Stimulated activated CD4-positive, alpha-beta T cell treated with anti-CD3 and anti-CD28 coated beads, Interleukin-4, amount 100 ng/mL, for 1 hour (primary cell): Measurements from ENCODE around the gene PDE4DIP.
A peak's percentile ranks its signal among the peaks of the same experiment; 100 is the strongest.
"Not testable (repeated sequence)": the region's sequence is repeated elsewhere in the genome, so short reads cannot be mapped to it uniquely, and the experiment has no call there.

ENCODE experiments used
- DNase-seq: peaks from one replicate; pipeline ENCODE4 v3.0.0-alpha.2; 2020

The PDE4DIP gene

GRCh38 chr1:148923798-148924197, 79.6 kb downstream of the PDE4DIP start:
- DNase-seq, result not testable (repeated sequence)

GRCh38 chr1:148927645-148928044, 83.4 kb downstream of the PDE4DIP start:
- not testable (repeated sequence) for DNase-seq

GRCh38 chr1:148929253-148929652, 85.0 kb downstream of the PDE4DIP start:
- DNase-seq, result not testable (repeated sequence)

DNA sequence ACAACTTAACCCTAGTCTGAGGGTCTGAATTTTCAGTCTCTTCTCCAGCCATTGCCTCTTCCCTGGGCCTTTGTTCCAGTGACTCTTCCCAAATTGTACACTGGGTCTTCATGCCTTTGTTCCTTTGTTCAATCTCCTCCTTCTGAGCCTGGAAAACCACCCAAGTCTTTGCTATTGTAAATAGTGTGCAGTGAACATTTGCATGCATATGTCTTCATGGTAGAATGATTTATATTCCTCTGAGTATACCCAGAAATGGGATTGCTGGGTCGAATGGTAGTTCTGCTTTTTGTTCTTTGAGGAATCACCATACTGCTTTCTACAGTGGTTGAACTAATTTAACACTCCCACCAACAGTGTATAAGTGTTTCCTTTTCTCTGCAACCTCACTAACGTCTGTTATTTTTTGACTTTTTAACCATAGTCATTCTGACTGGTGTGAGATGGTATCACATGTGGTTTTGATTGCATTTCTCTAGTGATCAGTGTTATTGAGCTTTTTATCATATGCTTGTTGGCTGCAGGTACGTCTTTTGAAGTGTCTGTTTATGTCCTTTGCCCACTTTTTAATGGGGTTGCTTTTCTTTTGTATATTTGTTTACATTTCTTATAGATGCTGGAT, 91.3 kb downstream of the PDE4DIP start:
- DNase-seq, result not testable (repeated sequence)

- not testable (repeated sequence) for DNase-seq
Observed at GRCh38 chr1:148942906-148943305, 98.7 kb downstream of the PDE4DIP start.

- not testable (repeated sequence) for DNase-seq
Observed at GRCh38 chr1:148945130-148945529, 100.9 kb downstream of the PDE4DIP start.

DNA sequence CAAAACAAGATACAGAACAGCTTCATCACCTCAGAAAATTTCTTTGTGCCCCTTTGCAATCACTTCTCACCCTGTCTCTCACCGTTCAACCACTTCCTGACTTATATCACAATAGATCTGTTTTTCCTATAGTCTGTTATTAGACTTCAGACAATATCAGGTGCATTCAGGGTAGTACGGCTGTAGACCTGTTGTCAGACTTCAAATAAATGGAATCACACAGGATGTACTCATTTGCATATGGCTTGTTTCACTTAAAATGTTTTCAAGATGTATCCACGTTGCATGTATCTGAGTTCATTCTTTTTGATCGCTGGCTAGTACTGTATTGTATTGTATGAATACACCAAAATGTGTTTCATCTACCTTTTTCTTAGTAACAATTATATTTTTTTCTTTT, 104.5 kb downstream of the PDE4DIP start:
- DNase-seq, result not testable (repeated sequence)

DNA sequence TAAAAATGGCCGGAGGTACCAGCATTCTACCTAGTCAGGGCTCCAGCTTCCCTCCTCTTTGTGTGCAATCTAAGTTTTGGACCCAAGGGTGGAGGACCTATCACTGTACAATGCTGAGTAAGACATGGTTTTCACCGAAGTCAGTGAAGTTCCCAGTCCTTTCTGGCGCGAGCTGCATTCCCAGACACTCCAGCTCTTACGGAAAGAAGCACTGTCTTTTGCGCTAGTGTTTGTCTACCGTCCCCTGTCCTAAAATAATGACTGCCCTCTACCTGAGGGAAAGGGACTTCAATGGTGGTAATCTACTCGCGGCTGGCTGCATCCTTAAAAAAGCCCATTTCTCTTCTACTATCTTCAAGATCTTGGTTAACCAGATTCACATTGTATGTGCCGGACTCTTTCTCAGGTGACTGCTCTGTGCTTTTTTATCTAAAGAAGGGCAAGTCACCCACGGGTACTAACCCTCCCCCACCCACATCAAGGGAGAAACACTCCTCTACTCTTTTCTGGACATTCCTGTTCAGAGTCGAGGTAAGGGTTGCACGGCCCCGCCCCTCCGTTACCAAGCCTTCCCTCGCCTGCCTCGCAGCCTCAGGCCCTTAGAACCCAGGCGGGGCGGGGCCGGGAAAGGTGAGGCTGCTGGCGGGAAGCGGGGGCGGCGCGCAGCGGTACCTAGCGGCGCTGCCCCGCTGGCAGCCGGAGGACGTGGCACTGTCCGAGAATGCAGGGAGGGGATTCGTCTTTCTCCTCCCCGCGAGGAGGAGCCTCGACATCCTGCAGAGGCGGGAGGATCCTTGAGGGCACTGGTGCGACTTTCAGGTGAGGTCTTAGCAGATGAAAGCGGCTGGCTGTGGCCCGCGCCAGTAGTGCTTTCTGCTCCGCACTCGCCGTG, 107.4 kb downstream of the PDE4DIP start:
- peak; percentile 63 for DNase-seq

- peak; percentile 72 for DNase-seq
Observed at GRCh38 chr1:148952253-148952937, 108.2 kb downstream of the PDE4DIP start.

GRCh38 chr1:148952938-148953616, 108.8 kb downstream of the PDE4DIP start:
- DNase-seq, result not testable (repeated sequence)

GRCh38 chr1:148953730-148954129, 109.5 kb downstream of the PDE4DIP start:
- not testable (repeated sequence) for DNase-seq

DNA sequence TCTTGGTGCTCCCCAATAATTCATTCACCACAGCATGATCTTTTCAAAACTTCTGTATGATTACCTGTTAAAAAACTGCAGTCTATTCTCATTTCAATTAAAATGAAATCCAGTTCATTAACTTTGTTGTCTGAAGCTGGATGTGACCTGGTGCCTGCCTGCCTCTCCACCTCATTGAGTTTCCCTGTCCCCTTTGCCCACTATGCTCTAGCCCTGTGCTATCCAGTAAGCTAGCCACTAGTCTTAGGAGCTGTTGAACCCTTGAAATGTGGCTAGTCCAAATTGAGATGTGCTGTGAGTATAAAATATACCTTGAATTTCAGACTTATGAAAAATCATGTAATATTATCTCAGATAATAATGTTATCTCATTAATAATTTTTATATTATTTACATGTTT, 114.1 kb downstream of the PDE4DIP start:
- DNase-seq, result not testable (repeated sequence)

DNA sequence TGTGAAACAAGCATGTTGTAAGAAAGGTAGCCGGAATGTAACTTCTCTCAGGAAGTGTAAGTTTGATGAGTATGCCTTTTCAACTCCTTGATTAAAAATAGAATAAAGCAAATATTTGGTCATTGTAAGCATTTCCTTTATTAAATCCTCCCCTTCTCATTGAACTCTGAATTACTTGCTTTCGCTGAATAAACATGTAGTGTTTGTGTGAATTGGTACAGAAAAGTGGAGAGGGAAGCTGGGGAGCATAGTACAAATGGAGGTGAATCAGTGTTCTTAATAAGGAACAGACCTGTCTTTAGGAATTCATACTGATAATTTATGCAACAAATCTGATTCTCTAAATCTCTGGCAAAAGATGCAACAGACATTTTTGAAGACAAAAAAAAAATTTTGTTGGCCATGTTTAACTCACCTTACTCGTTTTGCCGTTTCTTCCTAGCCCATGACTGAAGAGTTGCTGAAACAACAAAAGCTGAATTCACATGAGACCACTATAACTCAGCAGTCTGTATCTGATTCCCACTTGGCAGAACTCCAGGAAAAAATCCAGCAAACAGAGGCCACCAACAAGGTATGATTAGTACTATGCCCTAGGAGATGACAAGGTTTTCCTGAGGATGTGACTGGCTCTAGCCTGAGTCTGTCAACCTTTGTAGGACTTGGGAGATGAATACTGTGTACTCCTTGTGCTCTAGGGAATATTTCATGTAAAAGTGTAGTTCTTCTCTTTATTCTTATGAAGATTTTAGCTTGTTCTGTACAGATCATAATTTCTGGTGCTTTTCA, 116.2 kb downstream of the PDE4DIP start:
- not testable (repeated sequence) for DNase-seq

GRCh38 chr1:148962127-148962857, 118.1 kb downstream of the PDE4DIP start:
- DNase-seq, result not testable (repeated sequence)

DNA sequence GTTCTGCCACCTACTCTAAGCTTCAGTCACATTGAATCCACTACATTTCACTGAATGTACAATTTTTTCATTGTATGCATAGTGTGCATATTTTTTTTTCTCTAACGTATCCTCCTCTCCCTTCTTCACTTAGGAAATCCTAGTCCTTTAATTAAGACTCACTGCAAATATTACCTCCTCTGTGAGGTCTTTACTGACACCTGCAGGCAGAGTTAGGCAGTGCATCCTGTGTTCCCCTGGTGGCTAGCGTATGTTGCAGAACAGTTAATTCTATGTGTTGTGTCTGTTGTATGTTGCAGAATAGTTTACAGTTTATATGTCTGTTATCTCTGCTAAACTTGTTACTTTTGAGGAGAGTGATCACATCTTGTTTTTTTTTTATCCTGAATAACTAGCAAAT, 121.9 kb downstream of the PDE4DIP start:
- DNase-seq, result not testable (repeated sequence)

DNA sequence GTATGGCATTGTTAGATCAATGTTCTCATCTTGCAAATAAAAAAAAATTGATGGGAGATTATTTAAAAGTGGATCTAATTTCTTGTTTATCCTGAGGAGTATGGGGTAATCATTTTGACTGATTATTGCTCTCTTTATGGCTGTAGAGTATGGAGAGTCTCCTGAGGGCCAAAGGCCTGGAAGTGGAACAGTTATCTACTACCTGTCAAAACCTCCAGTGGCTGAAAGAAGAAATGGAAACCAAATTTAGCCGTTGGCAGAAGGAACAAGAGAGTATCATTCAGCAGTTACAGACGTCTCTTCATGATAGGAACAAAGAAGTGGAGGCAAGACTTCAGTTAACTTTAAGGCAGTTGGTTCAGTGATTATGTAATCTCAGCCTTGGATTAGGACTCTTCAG, 123.4 kb downstream of the PDE4DIP start:
- DNase-seq, result not testable (repeated sequence)

GRCh38 chr1:148968682-148969081, 124.5 kb downstream of the PDE4DIP start:
- DNase-seq, result not testable (repeated sequence)

GRCh38 chr1:148969126-148969525, 124.9 kb downstream of the PDE4DIP start:
- DNase-seq, result not testable (repeated sequence)

DNA sequence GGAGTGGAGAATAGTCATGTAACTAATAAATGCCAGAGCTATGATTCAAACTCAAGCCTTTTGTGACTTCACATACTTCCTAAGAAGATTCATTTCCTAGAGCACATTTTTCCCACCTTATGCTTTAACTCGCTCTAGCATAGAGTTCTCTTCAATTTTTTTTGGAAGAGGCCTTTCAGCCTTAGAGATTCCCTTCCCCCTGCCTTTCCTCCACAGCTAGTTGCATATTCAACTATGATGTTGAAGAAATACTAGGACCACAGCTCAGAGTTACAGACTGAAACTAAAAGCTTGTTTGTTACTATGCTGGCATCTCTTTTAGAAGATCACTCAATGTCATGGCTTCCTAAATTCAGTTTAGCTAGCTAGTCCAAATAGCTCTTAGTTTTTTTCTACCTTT, 131.2 kb downstream of the PDE4DIP start:
- not testable (repeated sequence) for DNase-seq

DNA sequence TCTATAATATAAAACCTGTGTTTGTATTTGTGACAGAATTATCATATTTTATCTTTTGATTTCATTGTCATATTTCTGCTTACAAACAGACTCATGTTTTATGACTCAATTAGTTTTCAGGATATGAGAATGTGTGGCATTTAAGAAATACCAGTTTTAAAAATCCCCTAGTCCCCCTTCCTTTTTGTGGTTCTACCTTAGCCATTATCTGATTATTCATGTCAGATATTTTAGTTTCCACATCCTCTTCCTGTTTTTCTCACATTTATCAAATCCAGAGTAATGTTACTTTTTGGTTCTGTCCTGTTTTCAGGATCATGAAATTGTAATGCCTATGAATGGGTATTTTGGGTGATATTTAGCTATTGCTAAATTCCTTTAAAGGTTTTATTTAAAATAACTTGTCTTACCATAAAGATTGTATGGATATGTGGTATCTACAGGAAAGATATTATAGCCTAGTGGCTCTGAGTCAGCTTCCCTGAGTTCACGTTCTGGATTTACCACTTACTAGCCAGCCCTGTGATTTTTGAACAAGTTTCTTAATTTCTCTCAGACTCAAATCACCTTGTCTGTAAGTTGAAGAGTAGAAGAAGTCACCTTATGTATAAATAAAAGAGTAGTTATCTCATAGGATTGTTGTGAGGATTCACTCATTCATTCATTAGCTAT, 131.8 kb downstream of the PDE4DIP start:
- not testable (repeated sequence) for DNase-seq

- not testable (repeated sequence) for DNase-seq
Observed at GRCh38 chr1:148977785-148978184, 133.6 kb downstream of the PDE4DIP start.
